GM18499 (cell line): Measurements from ENCODE around the gene TTBK2.

Experiments
- ATAC-seq: cut with Tn5 transposase; IDR thresholded peaks from one replicate; pipeline ENCODE4 v1.9.1; 2021; ENCODE audit warnings: moderate number of reproducible peaks; ENCODE audit not compliant: insufficient read depth, unreplicated experiment

Gene TTBK2

DNA sequence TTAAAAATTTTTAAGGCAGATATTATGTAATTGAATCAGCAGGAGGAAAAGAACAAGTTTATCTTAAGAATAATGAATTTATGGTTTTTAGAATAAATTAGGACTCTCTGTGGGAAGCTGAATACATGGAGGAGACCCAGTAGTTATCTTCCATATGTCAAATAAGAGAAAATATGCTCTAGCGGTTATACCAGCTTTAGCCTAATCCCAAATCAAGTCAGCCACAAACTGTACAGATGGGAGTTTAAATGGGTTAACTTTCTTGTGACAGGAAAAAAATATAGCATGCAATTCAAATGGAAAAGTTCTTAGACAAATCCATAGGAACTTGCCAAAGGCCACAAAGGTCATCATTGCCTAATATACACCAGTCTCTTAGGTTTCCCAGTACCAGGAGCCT, 84.3 kb downstream of the TTBK2 start:
- no peak for ATAC-seq

DNA sequence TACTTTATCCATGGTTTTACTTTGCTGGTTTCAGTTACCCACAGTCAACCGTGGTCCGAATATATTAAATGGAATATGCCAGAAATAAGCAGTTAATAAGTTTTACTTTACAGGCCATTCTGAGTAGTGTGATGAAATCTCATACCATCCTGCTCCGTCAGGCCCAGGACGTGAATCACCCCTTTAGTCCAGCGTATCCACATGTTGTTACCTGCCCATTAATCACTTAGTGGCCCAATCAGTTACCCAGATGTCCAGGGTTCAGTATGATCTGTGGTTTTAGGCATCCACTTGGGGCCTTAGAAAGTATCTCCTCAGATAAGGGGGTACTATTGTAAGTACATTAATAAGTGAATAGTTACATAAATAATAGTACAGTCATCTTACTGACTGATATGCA, 88.0 kb downstream of the TTBK2 start:
- no peak for ATAC-seq

DNA sequence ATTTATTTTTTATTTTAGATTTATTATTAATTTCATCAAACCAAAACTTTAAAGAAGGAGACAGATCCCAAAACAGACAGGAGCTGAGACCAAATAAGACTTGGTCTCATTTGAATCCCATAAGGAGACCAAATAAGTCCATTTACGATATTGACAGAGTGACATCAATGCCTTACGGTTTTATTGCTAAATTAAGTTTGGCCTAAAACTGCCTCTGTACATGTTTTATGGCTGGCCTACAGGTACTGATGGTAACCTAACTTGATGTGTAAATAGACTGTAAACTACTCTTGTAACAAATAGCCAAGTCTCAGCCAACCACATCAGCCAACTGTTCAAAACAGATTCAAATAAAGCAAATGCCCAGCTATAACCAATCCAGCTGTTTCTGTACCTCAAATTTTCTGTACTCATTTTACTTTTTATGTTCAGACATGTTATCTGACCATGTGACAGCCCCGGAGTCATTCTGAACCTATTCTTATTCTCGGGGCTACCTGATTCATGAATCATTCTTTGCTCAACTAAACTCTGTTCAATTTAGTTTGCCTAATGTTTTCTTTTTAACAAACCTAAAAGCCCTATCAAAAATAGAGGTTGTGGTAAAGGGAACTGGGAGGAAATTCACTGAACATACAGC, 94.2 kb downstream of the TTBK2 start:
- no peak for ATAC-seq

DNA sequence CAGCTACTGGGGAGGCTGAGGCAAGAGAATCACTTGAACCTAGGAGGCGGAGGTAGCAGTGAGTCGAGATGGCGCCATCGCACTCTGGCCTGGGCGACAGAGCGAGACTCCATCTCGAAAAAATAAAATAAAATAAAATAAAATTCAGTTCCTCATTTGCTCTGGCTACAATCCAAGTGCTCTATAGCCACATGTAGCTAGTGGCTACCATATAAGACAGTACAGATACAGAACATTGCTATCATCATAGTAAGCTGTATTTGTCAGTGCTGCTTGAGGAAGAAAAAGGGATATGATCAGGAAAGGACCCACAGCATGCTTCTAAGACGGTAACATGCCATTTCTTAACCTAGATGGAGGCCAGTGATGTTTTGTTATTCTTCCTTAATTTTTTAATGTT, 95.0 kb downstream of the TTBK2 start:
- no peak for ATAC-seq

DNA sequence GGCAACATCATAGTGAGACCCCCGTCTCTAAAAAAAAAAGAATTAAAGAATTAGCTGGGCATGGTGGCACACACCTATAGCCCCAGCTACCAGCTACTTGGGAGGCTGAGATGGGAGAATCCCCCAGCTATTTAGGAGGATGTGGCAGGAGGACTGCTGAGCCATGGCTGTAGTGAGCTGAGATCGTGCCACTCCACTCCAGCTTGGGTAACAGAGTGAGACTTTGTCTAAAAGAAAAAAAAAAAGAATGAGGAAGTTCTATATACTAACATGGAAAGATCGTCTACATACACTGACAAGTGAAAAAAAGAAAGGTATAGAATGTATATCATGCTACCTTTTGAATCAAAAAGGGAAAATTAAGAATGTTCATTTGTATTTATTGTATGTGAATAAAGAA, 99.8 kb downstream of the TTBK2 start:
- ATAC-seq = no peak

DNA sequence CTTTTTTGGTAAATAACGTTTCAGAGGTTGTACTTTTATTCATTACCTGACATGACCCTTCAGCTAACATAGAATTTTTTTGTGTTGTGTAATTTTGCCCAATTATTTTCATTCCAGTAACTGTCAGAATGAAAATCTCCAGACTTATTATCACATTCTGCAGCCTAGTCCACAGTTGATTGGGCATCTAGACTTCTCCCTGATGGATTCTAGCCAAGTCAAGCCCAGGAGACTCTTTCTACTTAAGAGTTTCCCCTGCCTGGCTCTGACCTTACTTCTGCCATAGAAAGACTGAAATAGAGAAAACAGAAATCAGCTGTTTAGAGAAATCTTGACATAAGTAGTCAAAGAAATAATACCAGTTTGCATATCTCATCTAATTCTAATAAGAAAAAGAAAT, 100.8 kb downstream of the TTBK2 start:
- no peak for ATAC-seq

DNA sequence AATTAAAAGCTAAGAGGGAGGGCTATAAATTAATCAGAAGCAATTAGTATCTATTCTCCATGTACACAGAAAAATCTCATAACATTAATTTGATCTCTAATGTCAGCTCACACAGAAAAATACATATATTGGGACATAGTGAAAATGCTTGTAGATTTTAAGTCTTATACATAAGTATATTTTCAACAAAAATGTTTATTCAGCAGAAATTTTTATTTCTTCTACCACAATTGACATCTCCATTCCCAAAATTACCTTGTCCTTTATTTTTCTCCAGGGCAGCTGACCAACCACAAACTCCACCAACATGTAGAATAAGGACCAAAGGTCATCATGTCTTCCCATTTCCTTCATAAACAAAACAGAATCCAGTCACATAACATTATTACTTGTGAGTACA, 109.1 kb downstream of the TTBK2 start:
- ATAC-seq = no peak

DNA sequence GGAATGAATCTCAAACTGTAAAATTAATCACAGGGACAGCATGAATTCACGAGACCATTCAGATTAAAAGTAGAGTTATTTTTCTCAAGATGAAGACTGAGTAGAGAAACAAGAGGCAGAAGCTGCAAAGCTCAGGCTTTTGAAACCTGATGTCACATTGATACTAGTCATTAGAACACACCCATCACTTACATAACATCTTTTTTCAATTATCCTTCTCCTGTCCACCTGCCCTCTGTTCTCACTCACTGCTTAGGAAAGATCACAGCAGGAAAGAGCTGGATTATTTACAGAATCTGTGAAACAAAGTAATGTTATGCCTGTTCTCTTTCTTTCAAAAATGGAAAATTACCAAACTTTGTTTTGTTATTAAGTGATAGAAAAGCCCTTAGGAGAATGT, 111.7 kb downstream of the TTBK2 start:
- no peak for ATAC-seq

DNA sequence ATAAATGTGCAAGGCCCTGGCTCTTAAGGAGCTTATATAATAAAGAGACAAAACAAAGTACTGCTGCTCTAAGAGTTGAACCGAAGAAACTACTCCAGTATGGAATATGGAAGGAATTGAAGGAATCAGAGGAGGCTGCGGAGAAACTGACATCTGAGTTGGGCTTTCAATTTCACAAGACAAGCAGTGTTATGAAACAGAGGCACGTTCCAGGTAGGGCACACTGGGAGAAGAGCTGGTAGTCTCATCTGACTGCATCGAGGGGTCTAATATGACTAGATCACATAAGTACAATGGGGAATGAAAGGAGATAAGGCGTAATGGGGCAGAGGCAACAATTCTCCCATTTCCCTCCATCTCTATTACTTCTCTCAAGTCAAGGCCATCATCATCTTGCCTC, 115.3 kb downstream of the TTBK2 start:
- no peak for ATAC-seq

DNA sequence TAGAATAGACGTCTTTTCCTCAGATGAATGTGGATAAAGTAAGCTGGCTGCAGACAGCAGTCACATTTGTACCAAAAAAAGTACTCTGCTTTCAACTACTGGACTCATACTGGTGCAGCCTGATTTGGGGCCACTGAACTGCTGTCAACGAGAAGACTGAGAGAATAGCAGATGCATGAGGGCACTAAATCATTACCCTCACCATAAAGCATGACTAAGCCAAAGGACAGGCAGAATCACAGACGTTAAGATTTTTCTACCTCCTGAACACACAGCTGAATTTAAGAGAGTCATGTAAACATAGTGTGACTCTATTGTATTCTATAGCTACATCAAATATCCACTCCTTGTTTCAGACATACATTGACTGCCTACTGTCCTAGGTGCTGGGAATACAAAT, 115.8 kb downstream of the TTBK2 start:
- no peak for ATAC-seq

DNA sequence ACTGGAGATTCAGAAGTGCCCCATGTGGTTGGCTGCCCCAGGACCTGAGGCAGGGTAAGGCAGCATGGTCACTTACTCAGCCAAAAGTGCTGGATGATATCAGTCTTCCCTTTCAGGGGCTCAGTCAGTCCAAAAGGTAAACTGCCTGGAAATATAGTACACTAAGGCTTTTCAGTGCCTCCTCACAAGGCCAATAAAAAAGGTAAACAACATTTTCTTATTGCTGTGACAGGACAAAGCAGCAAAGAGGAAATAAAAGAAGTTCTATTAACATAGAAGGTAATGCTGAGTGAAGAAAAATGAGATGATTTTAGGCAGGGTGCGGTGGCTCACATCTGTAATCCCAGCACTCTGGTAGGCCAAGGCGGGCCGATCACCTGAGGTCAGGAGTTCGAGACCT, 117.1 kb downstream of the TTBK2 start:
- no peak for ATAC-seq

DNA sequence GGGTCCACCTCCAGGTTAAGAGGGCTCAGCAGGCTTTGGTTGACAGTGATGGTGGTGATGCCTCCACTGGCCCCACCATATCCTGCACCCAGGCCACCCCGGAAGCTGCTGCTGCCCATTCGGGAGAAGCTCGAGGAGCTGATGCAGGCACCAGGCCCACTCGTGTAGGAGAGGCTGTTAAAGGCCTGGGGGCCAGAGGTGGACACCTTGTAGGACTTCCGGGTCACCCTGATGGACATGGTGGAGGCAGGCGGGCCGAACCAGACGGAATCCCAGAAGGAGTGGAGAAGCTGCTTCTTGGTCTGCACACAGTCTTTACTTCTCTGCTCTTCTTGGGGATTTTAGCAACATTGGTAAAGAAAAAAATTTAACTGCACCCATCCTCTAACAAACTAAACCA, 118.4 kb downstream of the TTBK2 start:
- ATAC-seq = no peak

DNA sequence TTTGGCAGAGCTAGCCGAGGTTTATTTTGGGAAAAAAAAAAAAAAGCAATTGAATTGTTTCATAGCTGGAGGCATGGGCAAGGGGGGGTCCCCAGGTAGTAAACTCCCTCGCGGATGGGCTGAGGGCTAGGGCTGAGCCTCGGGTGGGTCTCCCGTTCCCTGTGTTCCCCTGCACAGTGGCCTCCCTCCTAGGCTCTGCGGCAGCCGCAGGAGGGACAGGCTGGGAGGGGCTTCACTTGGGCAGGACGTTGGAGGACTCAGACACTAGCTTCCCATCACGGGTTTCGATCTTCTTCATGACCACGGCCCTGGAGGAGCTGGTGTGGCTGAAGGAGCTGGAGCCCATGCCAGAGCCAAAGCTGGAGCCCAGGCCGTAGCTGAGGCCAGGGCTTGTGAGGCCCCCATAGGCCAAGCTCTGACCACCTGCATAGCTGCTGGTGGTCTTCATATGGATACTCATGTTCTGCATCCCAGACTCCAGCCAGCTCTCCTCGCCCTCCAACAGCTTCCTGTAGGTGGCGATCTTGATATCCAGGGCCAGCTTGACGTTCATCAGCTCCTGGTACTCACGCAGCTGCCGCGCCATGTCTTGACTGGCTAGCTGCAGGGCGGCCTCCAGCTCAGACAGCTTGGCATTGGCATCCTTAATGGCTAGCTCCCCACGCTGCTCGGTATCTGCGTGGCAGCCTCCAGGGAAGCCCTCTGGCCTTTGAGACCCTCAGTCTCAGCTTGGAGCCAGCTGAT, 119.7 kb downstream of the TTBK2 start:
- ATAC-seq = no peak

DNA sequence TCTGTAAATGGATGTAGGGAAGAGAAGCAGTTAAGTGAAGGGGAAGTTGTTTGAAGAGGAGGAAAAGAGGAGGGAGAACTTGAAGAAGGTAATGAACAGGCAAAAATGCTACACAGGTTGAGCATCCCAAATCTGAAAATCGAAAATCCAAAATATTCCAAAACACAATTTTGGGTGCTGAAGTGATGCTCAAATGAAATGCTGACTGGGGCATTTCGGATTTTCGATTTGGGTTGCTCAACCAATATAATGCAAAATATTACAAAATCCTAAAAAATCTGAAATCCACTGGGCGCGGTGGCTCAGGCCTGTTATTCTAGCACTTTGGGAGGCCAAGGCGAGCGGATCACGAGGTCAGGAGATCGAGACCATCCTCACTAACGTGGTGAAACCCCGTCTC, 121.8 kb downstream of the TTBK2 start:
- no peak for ATAC-seq

DNA sequence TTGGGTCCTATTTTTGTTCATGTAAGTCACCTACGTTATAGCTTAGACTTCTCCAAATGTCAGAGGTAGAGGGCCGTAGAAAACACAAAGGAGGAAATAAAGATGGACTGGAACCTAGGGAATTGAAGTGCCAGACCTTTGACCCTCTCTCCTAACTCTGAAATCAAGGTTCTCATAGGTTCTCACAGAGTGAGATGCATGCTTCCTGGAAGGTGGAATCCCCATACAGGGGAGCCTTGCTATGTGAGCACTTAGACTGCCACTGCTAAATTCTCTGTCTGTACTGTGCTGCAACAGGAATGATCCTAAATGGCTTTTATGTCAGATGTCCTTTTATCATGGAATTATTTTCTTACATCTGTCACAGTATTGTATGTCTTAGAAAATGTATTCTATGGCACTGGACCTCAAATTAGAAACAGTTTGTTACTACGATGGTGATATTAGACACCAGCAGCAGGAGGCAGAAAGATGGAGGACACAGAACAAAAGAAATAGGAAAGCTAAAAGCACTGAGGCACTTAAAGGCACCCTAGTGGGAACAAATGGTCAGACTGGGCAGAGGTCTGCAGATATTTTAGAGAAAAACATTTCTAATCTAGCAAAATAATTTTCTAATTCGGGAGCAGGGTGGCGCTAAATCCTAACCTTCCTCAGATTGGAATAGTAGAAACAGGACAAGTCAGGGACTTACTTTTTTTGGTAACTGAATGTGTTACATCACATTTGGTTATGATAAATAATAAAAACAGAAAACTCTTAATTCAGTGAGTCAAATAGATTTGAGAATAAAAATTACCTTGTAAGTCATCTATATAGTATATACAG, 123.4 kb downstream of the TTBK2 start:
- no peak for ATAC-seq

DNA sequence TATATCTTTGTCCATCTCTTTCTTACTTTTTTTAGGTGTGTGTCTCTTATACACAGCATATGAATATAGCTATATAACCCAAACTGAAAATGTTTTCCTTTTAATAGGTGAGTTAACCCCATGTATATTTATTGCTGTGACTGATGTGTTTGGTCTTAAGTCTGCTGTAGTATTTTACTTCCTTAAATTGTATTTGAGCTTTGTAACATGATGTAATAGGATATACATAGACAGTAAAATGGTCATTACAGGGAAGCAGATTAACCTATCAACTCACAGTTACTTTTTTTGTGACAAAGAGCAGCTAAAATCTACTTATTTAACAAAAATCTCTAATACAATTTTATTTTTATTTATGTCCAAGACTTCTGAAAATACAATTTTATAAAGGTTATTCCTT, 131.9 kb downstream of the TTBK2 start:
- ATAC-seq = no peak

DNA sequence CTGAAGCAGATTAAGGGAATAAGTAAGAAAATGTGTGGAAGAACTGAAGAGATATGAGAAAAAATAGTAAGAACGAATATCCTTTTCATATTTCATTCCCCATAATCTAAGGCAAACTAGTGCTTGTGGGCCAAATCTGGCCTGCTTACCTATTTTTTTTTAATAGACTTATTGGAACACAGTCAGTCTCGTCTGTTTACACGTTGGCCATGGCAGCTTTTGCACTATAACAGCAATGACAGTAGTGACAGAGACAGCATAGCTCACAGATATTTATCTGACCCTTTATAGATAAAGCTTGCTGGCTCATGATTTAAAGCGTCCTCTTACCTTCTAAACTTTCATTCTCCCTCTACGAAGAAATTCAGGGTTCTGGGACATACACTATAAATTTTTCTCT, 133.6 kb downstream of the TTBK2 start:
- ATAC-seq = no peak

DNA sequence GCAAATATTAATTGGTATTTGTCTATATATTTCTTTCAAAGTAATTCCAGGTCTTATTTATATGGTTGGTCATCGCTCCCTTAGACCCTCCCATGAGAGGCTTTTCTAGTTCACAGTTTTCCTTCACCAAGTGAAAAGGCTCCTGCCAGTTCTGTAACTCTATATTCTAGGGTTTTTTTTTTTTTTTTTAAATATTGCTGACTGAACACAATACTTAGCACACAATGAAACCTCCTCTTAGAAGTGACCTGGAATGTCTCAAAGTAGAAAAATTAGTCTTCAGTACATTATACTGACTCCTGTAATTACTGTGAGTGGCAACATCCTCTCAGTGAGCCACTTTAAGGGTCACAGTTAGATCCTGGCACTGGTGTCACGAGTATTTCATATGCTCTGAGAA, 135.0 kb downstream of the TTBK2 start:
- ATAC-seq = no peak

DNA sequence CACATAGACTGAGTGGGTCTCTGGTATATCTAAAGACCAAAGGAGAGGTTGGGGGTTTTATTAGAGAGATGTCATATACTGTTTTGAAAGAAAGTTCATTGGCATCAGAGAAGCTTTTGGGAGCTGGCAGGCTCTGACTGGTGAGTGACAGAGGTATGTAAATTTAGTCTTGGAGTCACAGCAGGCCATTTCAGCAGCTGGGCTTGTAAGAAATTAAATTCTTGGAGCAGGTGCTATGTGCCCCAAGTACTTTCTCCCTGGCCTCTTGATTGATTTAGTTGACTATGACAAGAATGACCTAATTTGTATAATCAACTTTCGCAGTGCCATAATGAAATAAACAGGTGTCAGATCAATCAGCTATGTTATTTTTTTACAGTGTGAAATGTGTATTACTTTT, 135.9 kb downstream of the TTBK2 start:
- ATAC-seq = no peak

DNA sequence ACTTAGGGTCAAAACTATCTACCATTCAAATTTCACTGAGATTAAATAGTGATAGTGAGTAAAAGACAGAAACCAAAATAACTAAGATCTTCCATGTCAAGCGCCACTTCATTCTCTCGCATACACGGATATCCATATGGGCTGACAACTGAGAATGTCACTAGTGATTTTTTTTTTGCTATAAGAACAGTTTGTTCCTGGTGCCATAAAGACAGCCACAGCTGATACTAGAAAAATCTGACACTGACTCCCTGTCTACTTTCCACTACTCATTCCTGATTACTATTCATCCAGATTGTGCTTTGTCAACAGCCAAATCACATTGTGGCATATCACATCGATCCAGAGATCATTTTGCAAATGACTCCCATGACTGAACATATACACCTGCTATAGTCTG, 137.9 kb downstream of the TTBK2 start:
- ATAC-seq = no peak

DNA sequence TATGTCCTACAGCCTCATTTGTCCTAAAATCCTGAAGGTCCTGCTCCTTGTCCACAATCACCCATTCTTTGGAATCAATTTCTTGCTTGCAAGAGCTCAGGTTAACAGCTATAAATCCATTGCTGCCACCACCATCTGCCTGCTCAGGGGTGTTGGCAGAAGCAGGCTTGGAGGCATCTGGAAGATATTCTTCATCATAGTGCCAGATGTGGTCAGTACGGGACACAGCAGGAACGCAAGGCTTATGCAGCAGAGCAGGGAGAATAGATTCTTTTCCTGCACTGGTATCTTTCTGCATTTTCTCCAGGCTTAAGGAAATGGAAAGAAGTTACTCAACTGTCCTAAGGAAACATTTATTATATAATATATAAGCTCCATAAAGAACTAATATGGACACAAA, 145.2 kb downstream of the TTBK2 start:
- ATAC-seq = no peak

DNA sequence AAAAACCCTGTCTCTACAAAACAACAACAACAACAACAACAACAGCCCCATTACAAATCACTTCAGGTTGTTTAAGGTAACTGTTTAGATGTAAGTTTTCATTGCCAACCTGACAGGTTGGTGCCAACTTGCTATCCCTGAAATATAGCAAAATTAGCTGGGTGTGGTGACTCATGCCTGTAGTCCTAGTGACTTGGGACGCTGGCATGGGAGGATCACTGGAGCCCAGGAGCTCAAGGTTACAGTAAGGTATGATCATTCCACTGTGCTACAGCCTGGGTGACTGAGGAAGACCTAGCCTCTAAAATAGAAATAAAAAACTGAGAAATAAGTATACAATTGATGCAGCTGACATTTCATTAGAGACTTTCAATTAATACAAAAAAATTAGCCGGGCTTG, 147.7 kb downstream of the TTBK2 start:
- ATAC-seq = no peak
